VCaP (cell line): ENCODE measurements around the gene NXF1.
"Not testable (repeated sequence)": the region's sequence is repeated elsewhere in the genome, so short reads cannot be mapped to it uniquely, and the experiment has no call there.

Experiments used
- H3K27ac ChIP-seq: fragments of 450-650 bp; 2 replicates; pipeline ENCODE4 v1.5.1; 2017
- TF ChIP-seq, protein P1 (sequence below): fragments of 450-650 bp; conservative IDR thresholded peaks from 2 replicates; pipeline ENCODE4 v1.5.1; 2017; ENCODE audit warnings: mild to moderate bottlenecking, moderate library complexity

Gene NXF1

DNA sequence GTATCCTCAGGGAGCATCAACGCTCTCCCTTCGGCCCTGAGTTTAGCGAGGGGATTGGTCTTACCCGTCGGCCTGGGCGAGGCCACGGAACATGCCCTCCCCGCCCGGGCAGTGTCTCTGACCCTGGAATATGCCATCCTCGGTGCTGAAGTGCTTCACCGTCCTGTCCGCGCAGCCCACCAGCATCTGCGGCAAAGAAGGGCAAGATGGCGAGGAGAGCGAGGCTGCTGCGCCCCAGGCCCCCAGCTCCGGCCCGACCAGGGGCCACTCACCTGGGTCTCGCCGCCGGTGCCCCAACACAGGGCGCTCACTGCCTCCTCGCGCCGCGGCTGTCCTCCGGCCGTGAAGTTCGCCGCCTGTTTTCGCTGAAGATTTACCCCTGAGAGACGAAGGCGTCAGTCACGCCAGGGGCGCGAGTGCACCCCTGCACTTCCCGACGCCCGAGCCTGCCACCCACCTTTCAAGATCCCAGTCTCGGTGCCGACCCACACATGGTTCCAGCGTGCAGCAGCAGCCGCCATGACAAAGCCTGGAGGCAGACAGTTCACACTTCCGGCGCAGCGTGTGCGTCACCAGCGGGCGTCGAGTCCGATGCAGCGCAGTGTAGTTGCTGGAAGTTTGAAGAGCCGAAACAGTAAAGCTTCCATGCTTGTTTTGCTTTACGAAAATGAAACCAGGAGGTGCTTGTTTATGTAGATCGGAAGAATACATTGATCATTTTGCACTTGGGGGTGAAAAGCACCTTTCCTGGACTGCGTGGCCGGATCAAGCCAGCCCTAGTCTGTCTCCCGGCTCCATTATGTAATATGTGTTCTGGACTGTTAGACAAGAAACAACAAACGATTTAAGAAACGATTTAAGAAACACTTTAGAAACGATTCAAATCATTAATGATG, 34.1 kb upstream of the NXF1 start, which contains the start of gene WDR74:
Gene WDR74 (minus strand): TSS at position 541 of the 896 bp plus-strand sequence. CDS start 20 bp downstream, at position 521.
- peak within 1 kb of the TSS; percentile 99 for H3K27ac ChIP-seq
- TF ChIP-seq, protein P1, sequence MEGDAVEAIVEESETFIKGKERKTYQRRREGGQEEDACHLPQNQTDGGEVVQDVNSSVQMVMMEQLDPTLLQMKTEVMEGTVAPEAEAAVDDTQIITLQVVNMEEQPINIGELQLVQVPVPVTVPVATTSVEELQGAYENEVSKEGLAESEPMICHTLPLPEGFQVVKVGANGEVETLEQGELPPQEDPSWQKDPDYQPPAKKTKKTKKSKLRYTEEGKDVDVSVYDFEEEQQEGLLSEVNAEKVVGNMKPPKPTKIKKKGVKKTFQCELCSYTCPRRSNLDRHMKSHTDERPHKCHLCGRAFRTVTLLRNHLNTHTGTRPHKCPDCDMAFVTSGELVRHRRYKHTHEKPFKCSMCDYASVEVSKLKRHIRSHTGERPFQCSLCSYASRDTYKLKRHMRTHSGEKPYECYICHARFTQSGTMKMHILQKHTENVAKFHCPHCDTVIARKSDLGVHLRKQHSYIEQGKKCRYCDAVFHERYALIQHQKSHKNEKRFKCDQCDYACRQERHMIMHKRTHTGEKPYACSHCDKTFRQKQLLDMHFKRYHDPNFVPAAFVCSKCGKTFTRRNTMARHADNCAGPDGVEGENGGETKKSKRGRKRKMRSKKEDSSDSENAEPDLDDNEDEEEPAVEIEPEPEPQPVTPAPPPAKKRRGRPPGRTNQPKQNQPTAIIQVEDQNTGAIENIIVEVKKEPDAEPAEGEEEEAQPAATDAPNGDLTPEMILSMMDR = no peak

DNA sequence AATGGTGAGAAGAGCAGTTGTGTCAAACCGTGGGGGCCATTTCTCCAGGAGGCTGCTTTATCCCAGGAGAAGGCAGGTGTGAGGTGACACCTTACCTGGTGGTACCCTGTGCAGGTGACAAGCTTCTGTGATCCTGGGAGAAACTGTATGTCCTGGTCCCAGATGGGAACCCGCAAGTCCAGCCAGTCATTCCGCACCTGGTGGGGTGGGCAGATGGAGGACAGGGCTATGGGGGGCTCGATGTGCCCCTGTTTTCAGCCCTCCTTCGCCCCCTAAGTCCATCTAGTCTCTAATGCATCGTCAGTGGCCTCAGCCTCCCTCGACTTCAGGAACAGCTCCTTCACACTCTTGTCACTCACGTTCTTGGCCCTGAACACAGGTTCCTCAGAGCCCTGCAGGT, 30.1 kb upstream of the NXF1 start:
- TF ChIP-seq, protein P1 = no peak
- H3K27ac ChIP-seq = no peak overlapping the region; the same call in 1 of the 2 replicates

DNA sequence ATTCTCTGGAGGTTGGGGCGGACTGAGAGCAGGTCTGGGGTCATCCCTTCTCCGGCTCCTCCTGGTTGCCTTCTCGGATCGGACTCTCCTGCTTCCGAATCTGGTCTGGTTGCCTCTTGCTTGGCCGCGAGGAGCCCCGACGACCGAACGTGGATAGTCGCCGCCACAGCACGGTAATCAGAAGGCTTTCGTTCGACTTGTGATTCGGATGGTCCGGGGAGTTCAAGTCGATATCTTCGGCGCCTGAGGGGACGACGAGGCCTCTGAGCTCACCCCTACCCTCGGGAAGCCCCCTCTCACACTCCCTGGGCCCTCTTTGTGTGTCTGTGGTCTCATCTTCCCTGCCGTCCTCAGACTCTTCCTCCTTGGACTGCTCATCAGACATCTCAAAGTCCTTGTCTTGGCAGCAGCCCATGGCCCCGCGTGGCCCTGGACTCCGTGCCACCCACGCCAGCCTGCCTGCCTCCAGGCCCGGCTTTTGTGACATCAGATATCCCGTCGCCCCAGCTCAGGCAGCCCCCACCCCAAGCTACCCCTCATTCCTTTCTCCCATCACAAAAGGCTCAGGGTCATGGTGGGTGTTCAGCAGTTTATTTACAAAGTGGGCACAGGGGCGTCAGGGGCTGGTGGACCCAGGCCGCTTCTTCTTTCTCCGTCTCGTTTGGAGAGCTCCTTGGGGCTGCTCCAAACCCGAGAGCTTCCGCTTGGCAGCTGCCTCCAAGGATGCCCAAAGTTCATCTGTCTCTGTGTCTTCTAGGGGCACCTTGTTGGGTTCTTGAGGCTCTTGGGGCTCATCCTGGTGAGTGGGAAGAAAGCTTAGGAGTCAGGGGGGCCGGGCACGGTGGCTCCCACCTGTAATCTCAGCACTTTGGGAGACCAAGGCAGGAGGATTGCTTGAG, 27.3 kb upstream of the NXF1 start, which contains the start of gene TEX54:
Gene TEX54 (minus strand): TSS at position 506 of the 899 bp plus-strand sequence.
- H3K27ac ChIP-seq = peak within 1 kb of the TSS; percentile 79
- TF ChIP-seq, protein P1 = no peak

DNA sequence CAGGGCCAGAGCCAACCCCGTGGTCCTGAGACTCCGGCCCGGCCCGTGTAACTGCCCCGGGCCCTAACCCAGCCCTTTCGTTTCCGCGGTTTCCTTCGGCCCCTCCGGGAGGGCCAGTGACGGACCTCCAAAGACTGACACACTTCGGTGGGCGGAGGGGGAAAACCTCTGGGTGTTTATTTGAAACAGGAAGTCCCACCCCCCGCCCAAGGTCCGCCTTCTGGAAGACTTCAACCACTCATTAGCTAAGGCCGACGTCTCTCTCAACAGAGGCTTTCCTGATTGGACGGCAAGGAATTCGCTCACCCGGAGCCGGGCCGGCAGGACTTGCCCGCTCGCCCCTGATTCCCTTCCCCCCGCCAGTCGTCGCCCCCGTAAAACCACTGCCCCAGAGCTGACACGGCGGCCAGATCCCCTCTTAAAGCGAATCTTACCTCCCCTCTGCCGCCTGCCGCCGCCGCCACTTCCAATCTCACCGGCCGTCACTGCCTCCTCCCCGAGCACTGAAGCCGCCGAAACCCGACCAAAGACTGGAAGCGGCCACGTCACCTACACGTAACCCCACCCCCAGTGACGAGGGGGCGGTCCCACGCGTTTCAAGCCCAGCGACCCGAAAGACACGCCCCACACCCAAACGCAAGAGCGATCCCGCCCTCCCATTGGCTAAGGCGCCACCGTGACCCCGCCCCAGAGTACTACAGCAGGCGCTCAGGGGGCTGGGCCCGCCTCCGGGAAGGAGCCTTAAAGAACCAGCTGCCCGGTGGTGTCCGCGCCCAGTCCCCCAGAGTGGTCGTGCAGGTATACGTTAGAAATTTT, 26.5 kb upstream of the NXF1 start, which contains the start of gene STX5:
Gene STX5 (minus strand): TSS at position 532 of the 816 bp plus-strand sequence. CDS start 808 bp downstream, outside the sequence.
- TF ChIP-seq, protein P1 = no peak
- H3K27ac ChIP-seq = peak within 1 kb of the TSS; percentile 79

DNA sequence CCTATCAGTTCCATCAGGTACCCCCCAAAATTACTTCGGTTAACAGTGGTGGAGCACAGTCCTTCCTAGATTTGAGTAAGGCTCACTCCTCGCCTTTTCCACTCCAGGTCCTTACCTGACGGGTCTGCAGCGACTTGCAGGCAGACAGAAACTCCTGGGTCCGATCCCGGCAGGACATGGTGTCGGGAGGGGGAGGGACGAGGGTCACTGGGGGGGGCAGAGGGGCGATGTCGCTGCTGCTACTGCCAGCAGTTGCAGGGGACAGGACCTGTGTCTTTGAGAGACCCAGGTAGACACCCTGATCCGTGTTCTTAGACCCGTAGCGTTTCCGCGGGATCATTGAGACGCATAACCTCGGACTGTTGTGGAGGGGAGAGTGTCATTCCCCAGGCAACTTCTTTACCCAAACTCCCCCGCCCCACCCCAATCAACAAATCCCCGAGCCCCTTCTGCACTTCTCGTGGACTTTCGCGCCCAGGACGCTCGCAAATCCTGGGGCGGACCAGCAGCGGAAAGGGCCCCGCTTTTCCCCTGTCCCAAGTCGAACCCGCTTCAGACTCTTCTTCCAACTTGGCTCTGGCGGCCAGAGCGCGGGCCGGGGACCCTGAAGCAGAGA, 25.8 kb upstream of the NXF1 start:
- TF ChIP-seq, protein P1 = no peak
- peak overlapping the region; percentile 79 for H3K27ac ChIP-seq

DNA sequence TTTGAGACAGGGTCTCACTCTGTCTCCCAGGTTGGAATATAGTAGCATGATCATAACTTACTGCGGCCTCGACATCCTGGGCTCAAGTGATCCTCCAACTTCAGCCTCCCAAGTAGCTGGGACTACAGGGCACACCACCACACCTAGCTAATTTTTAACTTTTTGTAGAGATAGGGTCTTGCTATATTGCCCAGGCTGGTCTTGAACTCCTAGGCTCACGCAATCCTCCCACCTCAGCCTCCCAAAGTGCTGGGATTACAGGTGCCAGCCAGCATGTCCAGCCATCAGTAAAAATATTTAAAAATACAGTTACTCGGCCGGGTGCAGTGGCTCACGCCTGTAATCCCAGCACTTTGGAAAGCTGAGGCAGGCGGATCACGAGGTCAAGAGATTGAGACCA, 22.9 kb upstream of the NXF1 start:
- H3K27ac ChIP-seq = not testable (repeated sequence)

DNA sequence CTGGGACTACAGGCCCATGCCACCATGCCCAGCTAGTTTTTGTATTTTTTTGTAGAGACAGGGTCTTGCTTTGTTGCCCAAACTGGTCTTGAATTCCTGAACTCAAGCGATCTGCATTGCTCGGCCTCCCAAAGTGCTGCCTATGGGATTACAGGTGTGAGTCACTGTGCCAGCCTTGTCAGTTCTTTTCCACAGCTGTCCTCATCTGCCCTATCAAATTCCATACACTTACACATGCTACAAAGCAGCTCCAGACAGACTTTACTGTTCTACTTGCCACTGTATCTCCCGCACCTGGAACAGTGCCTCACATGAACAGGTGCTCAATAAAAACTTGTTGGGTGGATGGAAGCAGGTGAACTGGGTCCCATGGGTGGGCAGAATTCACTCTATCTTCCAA, 18.4 kb upstream of the NXF1 start:
- no peak overlapping the region for H3K27ac ChIP-seq
- TF ChIP-seq, protein P1 = no peak
